DMS53 treated with DMSO at 0.1 percent for 48 hours (cell line): ENCODE measurements around the gene SBNO2.
"Not testable (repeated sequence)": the region's sequence is repeated elsewhere in the genome, so short reads cannot be mapped to it uniquely, and the experiment has no call there.

Experiments used
- DNase-seq: peaks from one replicate; lab custom pipeline; 2025; ENCODE audit not compliant: unreplicated experiment; lab: John Stamatoyannopoulos, UW

The SBNO2 gene

GRCh38 chr19:1122021-1122971, 51.8 kb downstream of the SBNO2 start:
- DNase-seq: no peak

- no peak for DNase-seq
Measured at GRCh38 chr19:1121395-1121794, 52.7 kb downstream of the SBNO2 start.

- no peak for DNase-seq
Measured at GRCh38 chr19:1119475-1120217, 54.4 kb downstream of the SBNO2 start.

- no peak for DNase-seq
Measured at GRCh38 chr19:1118999-1119398, 55.1 kb downstream of the SBNO2 start.

- no peak for DNase-seq
Measured at GRCh38 chr19:1117654-1118053, 56.4 kb downstream of the SBNO2 start.

- DNase-seq: no peak
Measured at GRCh38 chr19:1116726-1117581, 57.1 kb downstream of the SBNO2 start.

- DNase-seq: no peak
Measured at GRCh38 chr19:1115646-1116420, 58.2 kb downstream of the SBNO2 start.

GRCh38 chr19:1114728-1115127, 59.3 kb downstream of the SBNO2 start:
- DNase-seq: not testable (repeated sequence)

GRCh38 chr19:1113986-1114483, 60.0 kb downstream of the SBNO2 start:
- DNase-seq: no peak

- DNase-seq: no peak
Measured at GRCh38 chr19:1113030-1113985, 60.8 kb downstream of the SBNO2 start.

- no peak for DNase-seq
Measured at GRCh38 chr19:1112268-1113029, 61.6 kb downstream of the SBNO2 start.

GRCh38 chr19:1111641-1112267, 62.3 kb downstream of the SBNO2 start:
- DNase-seq: no peak

- no peak for DNase-seq
Measured at GRCh38 chr19:1110809-1111640, 63.0 kb downstream of the SBNO2 start.

- DNase-seq: no peak
Measured at GRCh38 chr19:1109697-1110671, 64.1 kb downstream of the SBNO2 start.

- DNase-seq: no peak
Measured at GRCh38 chr19:1109032-1109551, 65.0 kb downstream of the SBNO2 start.
